Gastrocnemius medialis (tissue), 4 donors: ENCODE measurements around the gene GRIA3. TPM values are rescaled to one million over a fixed set of nuclear protein-coding genes. Genes with fewer than 3 reads are reported as not detected.

Experiments used
- ATAC-seq, 2 donors: fragments of 150-250 bp; one replicate each; pipeline ENCODE4 v1.9.1; 2016
- DNase-seq, 2 donors: peaks; one replicate each; pipeline ENCODE4 v3.0.0-alpha.2; 2019
- H3K27ac ChIP-seq, 4 donors: fragments of 200-600 bp; sonication (generic); 1 replicate in 1 of 4; 2 replicates in 3 of 4; pipeline ENCODE4 v1.5.1; 2016 to 2018; ENCODE audit warnings: mild to moderate bottlenecking in 2 of 4, moderate library complexity in 1 of 4
- H3K27me3 ChIP-seq, 3 donors: fragments of 200-600 bp; sonication (generic) in 2 of 3; 1 replicate in 1 of 3; 2 replicates in 2 of 3; pipeline versions ENCODE4 v1.5.1 to v1.6.0; 2016 to 2019; ENCODE audit warnings: mild to moderate bottlenecking in 1 of 3, moderate library complexity in 1 of 3
- H3K36me3 ChIP-seq, 2 donors: fragments of 200-600 bp; sonication (generic) in 1 of 2; one replicate each; pipeline ENCODE4 v1.5.1; 2017 to 2018
- H3K4me1 ChIP-seq, 2 donors: fragments of 200-600 bp; sonication (generic) in 1 of 2; one replicate each; pipeline ENCODE4 v1.5.1; 2016 to 2017; ENCODE audit warnings: mild to moderate bottlenecking in 2 of 2
- H3K4me3 ChIP-seq, 4 donors: fragments of 200-600 bp; sonication (generic) in 3 of 4; 1 replicate in 1 of 4; 2 replicates in 3 of 4; pipeline ENCODE4 v1.5.1; 2016 to 2019; ENCODE audit warnings: mild to moderate bottlenecking in 2 of 4
- H3K9me3 ChIP-seq, 3 donors: fragments of 200-600 bp; sonication (generic) in 2 of 3; 1 replicate in 1 of 3; 2 replicates in 2 of 3; pipeline ENCODE4 v1.5.1; 2016 to 2019
- CTCF ChIP-seq, 5 experiments: fragments of 450-650 bp in 3 of 5; fragments of 200-600 bp in 2 of 5; sonication (generic) in 2 of 5; IDR thresholded peaks in 4 of 5; conservative IDR thresholded peaks in 1 of 5; 1 replicate in 4 of 5; 2 replicates in 1 of 5; pipeline ENCODE4 v1.5.1; 2016 to 2019; ENCODE audit warnings: antibody characterized with exemption in 5 of 5, mild to moderate bottlenecking in 3 of 5, moderate library complexity in 3 of 5
- POLR2A ChIP-seq, 2 donors: fragments of 450-650 bp; IDR thresholded peaks; one replicate each; pipeline ENCODE4 v1.6.1; 2017; ENCODE audit warnings: antibody characterized with exemption in 2 of 2, mild to moderate bottlenecking in 2 of 2, moderate library complexity in 2 of 2
- in situ Hi-C, 4 donors: fragments of 200-750 bp; cut with MboI; loops; one replicate each; pipeline versions ENCODE4 v1.15.0 to v1.8.0; 2017; ENCODE audit warnings: low sequenced_read_pairs in 4 of 4
- intact Hi-C: fragments of 100-400 bp; cut with DNase I; formaldehyde crosslinking; loops from one replicate; pipeline ENCODE4 v1.15.1; 2023; ENCODE audit warnings: low total_unique reads
- total RNA-seq, 4 donors: library from RNA; depleted of rRNA; stranded (reverse); fragments of >200 nt; gene quantifications; one replicate each; pipeline versions ENCODE4 v1.1.0 to v1.2.3, GENCODE V29; 2016

Gene GRIA3
- total RNA-seq, 4 donors from 2014 or later, result 0.05 to 0.24 (median 0.09) TPM; not detected in 1

GRCh38 chrX:123230798-123231197, 46.7 kb downstream of the GRIA3 start:
- no peak for TF ChIP-seq POLR2A (IDR thresholded peaks at IDR 0.05)
- no peak for TF ChIP-seq CTCF (IDR thresholded peaks at IDR 0.05 in 4 of 5, conservative IDR thresholded peaks at IDR 0.05 in 1 of 5)
- H3K36me3 ChIP-seq, result no peaks in the 10 kb centered on the region
- H3K9me3 ChIP-seq, result no peaks in the 10 kb centered on the region
- no peak overlapping the region for H3K4me3 ChIP-seq
- no peak overlapping the region for H3K27ac ChIP-seq
- DNase-seq (no peak), ATAC-seq (no peak)
- intact Hi-C loops, result no loop called here
- no peaks in the 10 kb centered on the region for H3K27me3 ChIP-seq
- in situ Hi-C loops, result no loop called here
- no peaks in the 10 kb centered on the region for H3K4me1 ChIP-seq

- ATAC-seq (no peak), DNase-seq (no peak)
Measured at GRCh38 chrX:123236859-123237258, 52.8 kb downstream of the GRIA3 start.

GRCh38 chrX:123237271-123237670, 53.2 kb downstream of the GRIA3 start:
- intact Hi-C loops, result no loop called here
- TF ChIP-seq CTCF (IDR thresholded peaks at IDR 0.05 in 4 of 5, conservative IDR thresholded peaks at IDR 0.05 in 1 of 5) (no peak), POLR2A (IDR thresholded peaks at IDR 0.05) (no peak)
- H3K27me3 ChIP-seq, result no peaks in the 10 kb centered on the region
- no peak overlapping the region for H3K4me3 ChIP-seq
- in situ Hi-C loops, result no loop called here
- ATAC-seq, result peak in 1 of 2 donors; percentile 46
- DNase-seq, result no peak
- no peaks in the 10 kb centered on the region for H3K36me3 ChIP-seq
- no peaks in the 10 kb centered on the region for H3K4me1 ChIP-seq
- no peak overlapping the region for H3K27ac ChIP-seq
- no peaks in the 10 kb centered on the region for H3K9me3 ChIP-seq

More at GRCh38 chrX:123236859-123237258, 52.8 kb downstream of the GRIA3 start:
- H3K27me3 ChIP-seq, result no peaks in the 10 kb centered on the region
- no peaks in the 10 kb centered on the region for H3K9me3 ChIP-seq
- H3K4me3 ChIP-seq, result no peak overlapping the region
- H3K4me1 ChIP-seq, result no peaks in the 10 kb centered on the region
- no peaks in the 10 kb centered on the region for H3K36me3 ChIP-seq
- no peak for TF ChIP-seq POLR2A (IDR thresholded peaks at IDR 0.05)
- TF ChIP-seq CTCF (IDR thresholded peaks at IDR 0.05 in 4 of 5, conservative IDR thresholded peaks at IDR 0.05 in 1 of 5), result no peak
- in situ Hi-C loops (no loop called here), intact Hi-C loops (no loop called here)
- no peak overlapping the region for H3K27ac ChIP-seq

GRCh38 chrX:123254457-123254856, 70.4 kb downstream of the GRIA3 start:
- no peak overlapping the region for H3K4me3 ChIP-seq
- in situ Hi-C loops (no loop called here), intact Hi-C loops (no loop called here)
- H3K36me3 ChIP-seq, result no peaks in the 10 kb centered on the region
- ATAC-seq (no peak), DNase-seq (no peak)
- no peak overlapping the region for H3K27ac ChIP-seq
- H3K9me3 ChIP-seq, result no peaks in the 10 kb centered on the region
- TF ChIP-seq CTCF (IDR thresholded peaks at IDR 0.05 in 4 of 5, conservative IDR thresholded peaks at IDR 0.05 in 1 of 5) (no peak), POLR2A (IDR thresholded peaks at IDR 0.05) (no peak)
- H3K4me1 ChIP-seq, result no peaks in the 10 kb centered on the region
- no peaks in the 10 kb centered on the region for H3K27me3 ChIP-seq

GRCh38 chrX:123256378-123256777, 72.3 kb downstream of the GRIA3 start:
- DNase-seq (no peak), ATAC-seq (no peak)
- Histone ChIP-seq H3K27ac (no peak overlapping the region), H3K36me3 (no peaks in the 10 kb centered on the region), H3K4me3 (no peak overlapping the region), H3K4me1 (no peaks in the 10 kb centered on the region), H3K27me3 (no peaks in the 10 kb centered on the region), H3K9me3 (no peaks in the 10 kb centered on the region)
- TF ChIP-seq POLR2A (IDR thresholded peaks at IDR 0.05), result no peak
- TF ChIP-seq CTCF (IDR thresholded peaks at IDR 0.05 in 4 of 5, conservative IDR thresholded peaks at IDR 0.05 in 1 of 5), result no peak
- in situ Hi-C loops, result no loop called here
- intact Hi-C loops, result no loop called here
